Heart left ventricle (tissue), 13 donors: ENCODE measurements around the gene ZNF140.

Source experiments
- CTCF ChIP-seq, 12 donors: fragments of 200-600 bp; sonication (generic) in 4 of 12; IDR thresholded peaks; one replicate each; pipeline versions ENCODE4 v1.5.0 to v1.8.0; 2018 to 2022; ENCODE audit warnings: antibody characterized with exemption in 12 of 12, mild to moderate bottlenecking in 5 of 12
- POLR2A ChIP-seq, 2 donors: fragments of 450-650 bp; IDR thresholded peaks; one replicate each; pipeline ENCODE4 v1.6.1; 2017; ENCODE audit warnings: antibody characterized with exemption in 2 of 2, mild to moderate bottlenecking in 2 of 2, moderate library complexity in 2 of 2
- donor health status: ischemic (EF 13 %, LVEDD 7.1; RV severe dilation, severe dysfunction).
- donor health status: DM: no; HTN: yes; CAD: no.
- donor health status: DM: no; HTN: no; CAD: no.
- donor health status: ischemic (EF 25% LVEDD 6.9; RV normal size, moderate dysfunction).
- donor health status: ischemic (EF 25% LVEDD 5.7; RV mildly dilated, moderate dysfunction).
- donor health status: ischemic (EF 35%, LVEDD 5.7; RV mildly dilated, moderate dysfunction).
- donor health status: nonischemic (EF 11% LVEDD 7.7; RV severe dilation, severe dysfunction).
- donor health status: DM: yes; HTN: yes; CAD: no.
- donor health status: PGD.
- donor health status: ischemic (EF 29% LVEDD 5.4; RV normal size, mild dysfunction).
- donor health status: nonischemic (EF 23%, LVEDD 6.1; RV moderate dilation, normal function).

GRCh38 chr12:133057446-133057845 lies 23.3 kb upstream of the ZNF140 start:
- TF ChIP-seq CTCF (IDR thresholded peaks at IDR 0.05) (no peak), POLR2A (IDR thresholded peaks at IDR 0.05) (no peak)
